Endothelial cell (in vitro differentiated cells): ENCODE data around the gene CELF1. TPM values are rescaled to one million over a fixed set of nuclear protein-coding genes. Genes with fewer than 3 reads are reported as not detected.
"Not testable (repeated sequence)": the region's sequence is repeated elsewhere in the genome, so short reads cannot be mapped to it uniquely, and the experiment has no call there.

ENCODE experiments used
- DNase-seq: peaks from one replicate; pipeline ENCODE4 v3.0.0; 2021; ENCODE audit warnings: low spot score
- H3K27ac Mint-ChIP-seq: one replicate; pipeline ENCODE4 v1.8.0; 2021; ENCODE audit warnings: mixed read lengths, inconsistent platforms; ENCODE audit not compliant: unreplicated experiment
- H3K27me3 Mint-ChIP-seq: one replicate; pipeline ENCODE4 v1.8.0; 2021; ENCODE audit warnings: mild to moderate bottlenecking, moderate library complexity, mixed read lengths, inconsistent platforms; ENCODE audit not compliant: unreplicated experiment
- H3K36me3 Mint-ChIP-seq: one replicate; pipeline ENCODE4 v1.8.0; 2021; ENCODE audit warnings: mild to moderate bottlenecking, low read depth, mixed read lengths, inconsistent platforms; ENCODE audit not compliant: unreplicated experiment
- H3K4me1 Mint-ChIP-seq: one replicate; pipeline ENCODE4 v1.8.0; 2021; ENCODE audit warnings: mild to moderate bottlenecking, mixed read lengths, inconsistent platforms; ENCODE audit not compliant: unreplicated experiment
- H3K4me3 Mint-ChIP-seq: one replicate; pipeline ENCODE4 v1.8.0; 2021; ENCODE audit warnings: mild to moderate bottlenecking, mixed read lengths, inconsistent platforms; ENCODE audit not compliant: unreplicated experiment
- H3K9me3 Mint-ChIP-seq: one replicate; pipeline ENCODE4 v1.8.0; 2021; ENCODE audit warnings: mixed read lengths, inconsistent platforms; ENCODE audit not compliant: unreplicated experiment
- CTCF ChIP-seq: fragments of 200-600 bp; sonication (generic); IDR thresholded peaks from one replicate; pipeline ENCODE4 v1.5.0; 2021; ENCODE audit warnings: antibody characterized with exemption; ENCODE audit not compliant: unreplicated experiment
- total RNA-seq: library from RNA; stranded (reverse); fragmentation: NEBNext Ultra II Directional; extraction: Animal tissue kit (Norgen Biotek cat#: 25700); gene quantifications from one replicate; pipeline ENCODE4 v1.2.1, GENCODE V29; 2021; ENCODE audit not compliant: unreplicated experiment

The CELF1 gene
- total RNA-seq, 1 donor from 2014 or later, result 162 TPM

- TF ChIP-seq CTCF, result no peak
- peaks cover 13% of the 10 kb centered on the region for H3K36me3 Mint-ChIP-seq
- H3K27me3 Mint-ChIP-seq, result peaks cover 8% of the 10 kb centered on the region
- H3K4me3 Mint-ChIP-seq, result peak overlapping the region; percentile 92
- H3K27ac Mint-ChIP-seq, result peak overlapping the region; percentile 89
- H3K4me1 Mint-ChIP-seq, result peaks cover 24% of the 10 kb centered on the region
- H3K9me3 Mint-ChIP-seq, result no peaks in the 10 kb centered on the region
- no peak for DNase-seq
These were observed 443 bp upstream of the CELF1 start for GRCh38 chr11:47553406-47553743.

- H3K4me1 Mint-ChIP-seq, result peaks cover 24% of the 10 kb centered on the region
- peaks cover 8% of the 10 kb centered on the region for H3K27me3 Mint-ChIP-seq
- peak overlapping the region; percentile 100 for H3K27ac Mint-ChIP-seq
- no peaks in the 10 kb centered on the region for H3K9me3 Mint-ChIP-seq
- DNase-seq, result peak; percentile 44
- peaks cover 13% of the 10 kb centered on the region for H3K36me3 Mint-ChIP-seq
- peak; percentile 2 for TF ChIP-seq CTCF
- peak overlapping the region; percentile 100 for H3K4me3 Mint-ChIP-seq
These were observed 821 bp downstream of the CELF1 start for GRCh38 chr11:47552056-47552565.

GRCh38 chr11:47551086-47551485 lies 1.8 kb downstream of the CELF1 start:
- TF ChIP-seq CTCF, result no peak
- Mint-ChIP-seq H3K4me3 (peak overlapping the region; percentile 100), H3K27me3 (peaks cover 8% of the 10 kb centered on the region), H3K4me1 (peaks cover 24% of the 10 kb centered on the region), H3K9me3 (no peaks in the 10 kb centered on the region), H3K27ac (peak overlapping the region; percentile 83), H3K36me3 (peaks cover 13% of the 10 kb centered on the region)
- no peak for DNase-seq

GRCh38 chr11:47550288-47551047 lies 2.5 kb downstream of the CELF1 start:
- no peak for DNase-seq
- Mint-ChIP-seq H3K27me3 (peaks cover 8% of the 10 kb centered on the region), H3K36me3 (peaks cover 13% of the 10 kb centered on the region), H3K27ac (peak overlapping the region; percentile 57), H3K4me1 (peaks cover 24% of the 10 kb centered on the region), H3K4me3 (peak overlapping the region; percentile 66), H3K9me3 (no peaks in the 10 kb centered on the region)
- TF ChIP-seq CTCF, result no peak

GRCh38 chr11:47546274-47546673 lies 6.7 kb downstream of the CELF1 start:
- not testable (repeated sequence) for DNase-seq, H3K27ac Mint-ChIP-seq, H3K27me3 Mint-ChIP-seq, H3K4me3 Mint-ChIP-seq, H3K36me3 Mint-ChIP-seq, H3K9me3 Mint-ChIP-seq
- H3K4me1 Mint-ChIP-seq, result peaks cover 18% of the 10 kb centered on the region
